ENCODE measurements around the gene EMP3. TPM values are rescaled to one million over a fixed set of nuclear protein-coding genes. Genes with fewer than 3 reads are reported as not detected.

Gene EMP3
- total and polyA plus RNA-seq, 9 of the 15 experiments (the other 6 are each of a cell fraction or from before 2014, with no cell fraction given), result 123 to 386 (median 296) TPM

- no peak for TF ChIP-seq POLR3A (IDR thresholded peaks at IDR 0.05; ENCODE audit: borderline replicate concordance, extremely low read depth, insufficient read depth, insufficient read length)
- TF ChIP-seq CHAMP1 (IDR thresholded peaks at IDR 0.05), result no peak
- no peak for TF ChIP-seq THRA (IDR thresholded peaks at IDR 0.05)
- TF ChIP-seq TSC22D4 (tag; IDR thresholded peaks at IDR 0.05), result no peak
- peak; percentile 99 for TF ChIP-seq CCNT2 (IDR thresholded peaks at IDR 0.05; ENCODE audit: borderline replicate concordance, extremely low read depth, insufficient read length, low read depth, low read length)
- TF ChIP-seq ZNF274 (IDR thresholded peaks at IDR 0.05; ENCODE audit: borderline replicate concordance, low read depth, low read length), result no peak
- TF ChIP-seq ZNF79 (CRISPR knock-in tag; IDR thresholded peaks at IDR 0.05; ENCODE audit: low read depth), result no peak
- no peak for TF ChIP-seq IRF9 (tag; IDR thresholded peaks at IDR 0.05)
- no peak for TF ChIP-seq BCL6 (CRISPR knock-in tag; IDR thresholded peaks at IDR 0.05)
- TF ChIP-seq, protein P1, sequence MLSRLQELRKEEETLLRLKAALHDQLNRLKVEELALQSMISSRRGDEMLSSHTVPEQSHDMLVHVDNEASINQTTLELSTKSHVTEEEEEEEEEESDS (CRISPR knock-in tag; IDR thresholded peaks at IDR 0.05), result no peak
- no peak for TF ChIP-seq NFE2 (IDR thresholded peaks at IDR 0.05; ENCODE audit: low read depth)
- no peak for TF ChIP-seq NCOA1 (IDR thresholded peaks at IDR 0.05; ENCODE audit: low read depth)
- TF ChIP-seq CHD1 (IDR thresholded peaks at IDR 0.05; ENCODE audit: low read length), result no peak
- no peak for TF ChIP-seq BCOR (IDR thresholded peaks at IDR 0.05)
- TF ChIP-seq RUNX1 (IDR thresholded peaks at IDR 0.05; ENCODE audit: low read depth), result peak; percentile 68; the same call in 1 of the 2 replicates
- TF ChIP-seq KLF6 (CRISPR knock-in tag; IDR thresholded peaks at IDR 0.05; ENCODE audit: borderline replicate concordance), result peak; percentile 59; the same call in 1 of the 2 replicates
- no peak for TF ChIP-seq DIDO1 (tag; IDR thresholded peaks at IDR 0.05; ENCODE audit: low read depth)
These were observed 3.4 kb upstream of the EMP3 start (continued) for GRCh38 chr19:48321622-48322591.

Data from K562 (cell line).